Colon (tissue), 2 donors: ENCODE results near the gene TNS4.
"Not testable (repeated sequence)": the region's sequence is repeated elsewhere in the genome, so short reads cannot be mapped to it uniquely, and the experiment has no call there.

Source experiments
- FAIRE-seq: peaks from 2 replicates; lab custom pipeline; 2012; peaks lifted over from hg19 to GRCh38; lab: Jason Lieb, UNC
- donor health status: control.
- donor health status: control.

Gene TNS4, protein sequence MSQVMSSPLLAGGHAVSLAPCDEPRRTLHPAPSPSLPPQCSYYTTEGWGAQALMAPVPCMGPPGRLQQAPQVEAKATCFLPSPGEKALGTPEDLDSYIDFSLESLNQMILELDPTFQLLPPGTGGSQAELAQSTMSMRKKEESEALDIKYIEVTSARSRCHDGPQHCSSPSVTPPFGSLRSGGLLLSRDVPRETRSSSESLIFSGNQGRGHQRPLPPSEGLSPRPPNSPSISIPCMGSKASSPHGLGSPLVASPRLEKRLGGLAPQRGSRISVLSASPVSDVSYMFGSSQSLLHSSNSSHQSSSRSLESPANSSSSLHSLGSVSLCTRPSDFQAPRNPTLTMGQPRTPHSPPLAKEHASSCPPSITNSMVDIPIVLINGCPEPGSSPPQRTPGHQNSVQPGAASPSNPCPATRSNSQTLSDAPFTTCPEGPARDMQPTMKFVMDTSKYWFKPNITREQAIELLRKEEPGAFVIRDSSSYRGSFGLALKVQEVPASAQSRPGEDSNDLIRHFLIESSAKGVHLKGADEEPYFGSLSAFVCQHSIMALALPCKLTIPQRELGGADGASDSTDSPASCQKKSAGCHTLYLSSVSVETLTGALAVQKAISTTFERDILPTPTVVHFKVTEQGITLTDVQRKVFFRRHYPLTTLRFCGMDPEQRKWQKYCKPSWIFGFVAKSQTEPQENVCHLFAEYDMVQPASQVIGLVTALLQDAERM

DNA sequence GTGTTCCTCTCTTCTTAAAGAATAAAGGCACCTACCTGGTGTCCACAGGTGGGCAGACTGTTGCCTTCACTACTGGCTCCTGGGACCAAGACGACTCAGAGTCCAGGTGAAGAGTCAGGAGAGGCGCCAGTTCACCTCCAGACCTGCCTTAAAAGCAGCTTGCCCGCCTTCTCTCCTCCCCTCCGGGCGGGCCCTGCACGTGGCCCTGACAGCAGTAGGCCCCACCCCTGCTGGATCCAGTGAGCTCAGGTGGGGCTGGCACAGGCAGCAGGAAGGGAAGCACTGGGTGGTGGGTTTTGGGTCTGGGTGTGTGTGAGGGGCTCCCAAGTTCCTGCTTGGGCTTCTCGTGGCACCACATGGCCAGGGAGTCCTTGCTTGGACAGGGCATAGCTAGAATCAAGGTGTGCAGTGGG, at the start of gene TNS4:
Gene TNS4 (minus strand): TSS at position 125 of the 413 bp plus-strand sequence. CDS start 5,198 bp downstream, outside the sequence.
- no peak for FAIRE-seq

DNA sequence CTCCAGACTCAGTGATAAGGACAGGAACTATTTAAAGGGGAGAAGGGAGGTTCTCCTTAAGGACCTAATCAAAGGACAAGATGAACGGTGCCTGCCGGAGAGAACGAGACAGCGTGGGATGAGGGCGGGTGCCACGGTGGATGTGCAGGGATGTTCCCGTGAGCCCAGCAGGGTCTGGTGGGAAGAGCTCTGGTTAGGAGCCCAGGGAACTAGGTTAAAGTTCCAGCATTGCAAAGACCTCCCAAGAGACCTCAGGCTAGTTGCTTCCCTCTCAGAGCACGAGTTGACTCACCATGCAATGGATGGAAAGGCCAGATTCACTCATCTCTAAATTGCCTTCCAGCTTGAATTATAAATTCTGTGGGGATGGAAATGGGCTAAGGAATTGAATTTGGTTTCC, 49.2 kb upstream of the TNS4 start:
- no peak for FAIRE-seq

DNA sequence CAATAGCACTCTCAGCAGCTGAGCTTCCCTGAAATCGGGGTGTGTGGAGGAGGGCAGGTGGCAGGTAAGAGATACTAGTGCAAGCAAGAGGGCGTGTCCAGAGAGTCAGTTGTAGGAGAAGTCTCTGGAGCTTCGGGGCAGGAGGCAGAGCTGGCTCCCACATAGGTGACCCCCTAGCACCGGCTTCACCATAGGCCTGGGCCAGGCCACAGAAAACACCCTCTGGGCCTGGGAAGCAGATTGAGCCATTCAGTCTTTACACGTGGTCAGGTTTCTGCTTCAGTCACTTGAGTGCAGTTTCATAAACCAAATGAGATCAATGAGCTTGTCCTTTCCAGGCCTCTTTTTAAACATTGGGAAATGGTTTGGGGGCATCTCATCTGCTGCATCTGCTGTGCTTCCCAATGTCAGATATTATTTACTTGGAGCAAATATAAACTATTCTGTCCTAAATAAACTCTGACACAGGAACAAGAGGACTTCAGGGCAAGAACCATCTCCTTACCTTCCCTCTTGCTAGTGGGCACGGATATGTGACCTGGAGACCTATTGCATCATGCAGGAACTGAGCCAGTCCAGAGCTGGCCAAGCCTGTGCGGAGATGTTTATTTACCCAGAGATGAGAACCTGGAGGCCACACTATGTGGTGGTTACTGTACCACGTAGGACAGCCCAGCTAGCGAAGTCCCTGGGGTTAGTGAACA, 47.7 kb upstream of the TNS4 start:
- FAIRE-seq, result no peak

DNA sequence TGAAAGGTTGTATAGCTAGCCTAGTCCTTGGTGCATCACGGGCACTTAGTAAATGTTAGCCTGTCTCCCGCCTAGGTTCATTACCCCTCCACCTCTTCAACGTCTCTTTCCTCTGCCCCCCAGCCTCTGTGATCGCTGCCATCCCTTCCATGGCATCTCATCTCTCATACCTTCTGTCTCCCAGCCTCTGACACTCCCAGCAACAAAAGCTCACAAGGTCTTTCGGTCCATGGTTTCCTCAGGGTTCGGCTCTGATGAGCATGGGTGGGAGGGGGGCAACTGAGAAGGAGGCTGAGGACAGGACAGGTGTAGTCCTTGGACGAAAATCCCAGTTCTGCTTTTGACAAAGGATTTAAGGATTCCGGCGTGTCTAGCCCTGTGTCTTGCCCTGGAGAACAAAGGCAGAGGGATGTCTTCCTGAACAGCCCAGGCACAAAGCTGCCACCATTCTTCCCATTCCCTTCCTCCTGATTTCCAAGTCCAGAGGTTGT, 47.1 kb upstream of the TNS4 start:
- FAIRE-seq, result no peak

DNA sequence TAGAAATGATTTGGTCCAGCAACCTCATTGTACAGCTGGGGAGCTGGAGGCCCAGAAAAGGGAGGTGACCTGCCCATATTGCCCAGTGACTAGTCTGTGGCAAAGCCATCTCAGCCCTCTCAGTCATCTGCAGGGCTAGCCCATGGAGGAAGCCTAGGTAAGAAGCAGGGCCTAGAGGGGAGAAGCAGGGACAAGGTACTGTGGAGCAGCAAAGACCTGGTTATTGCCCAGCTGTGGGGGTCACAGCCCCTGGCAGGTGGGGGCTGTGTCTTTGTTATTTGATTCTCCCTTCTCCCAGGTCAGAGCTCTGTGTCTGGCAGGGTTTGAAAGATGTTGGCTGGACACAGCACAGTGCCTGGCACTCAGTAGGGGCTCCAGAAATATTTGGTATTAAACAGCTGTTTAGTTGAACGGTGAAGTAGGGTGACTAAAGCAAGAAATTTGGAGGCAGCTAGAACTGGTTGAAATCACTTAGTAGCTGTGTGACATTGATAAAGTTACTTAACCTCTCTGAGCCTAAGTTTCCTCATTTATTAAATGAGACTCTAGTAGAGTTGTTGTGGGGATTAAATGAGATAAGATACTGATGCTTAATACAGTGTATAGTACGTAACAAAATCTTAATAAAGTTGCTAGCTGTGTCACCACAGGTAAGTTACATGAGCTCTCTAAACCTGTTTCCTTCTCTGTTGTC, 46.5 kb upstream of the TNS4 start:
- no peak for FAIRE-seq

DNA sequence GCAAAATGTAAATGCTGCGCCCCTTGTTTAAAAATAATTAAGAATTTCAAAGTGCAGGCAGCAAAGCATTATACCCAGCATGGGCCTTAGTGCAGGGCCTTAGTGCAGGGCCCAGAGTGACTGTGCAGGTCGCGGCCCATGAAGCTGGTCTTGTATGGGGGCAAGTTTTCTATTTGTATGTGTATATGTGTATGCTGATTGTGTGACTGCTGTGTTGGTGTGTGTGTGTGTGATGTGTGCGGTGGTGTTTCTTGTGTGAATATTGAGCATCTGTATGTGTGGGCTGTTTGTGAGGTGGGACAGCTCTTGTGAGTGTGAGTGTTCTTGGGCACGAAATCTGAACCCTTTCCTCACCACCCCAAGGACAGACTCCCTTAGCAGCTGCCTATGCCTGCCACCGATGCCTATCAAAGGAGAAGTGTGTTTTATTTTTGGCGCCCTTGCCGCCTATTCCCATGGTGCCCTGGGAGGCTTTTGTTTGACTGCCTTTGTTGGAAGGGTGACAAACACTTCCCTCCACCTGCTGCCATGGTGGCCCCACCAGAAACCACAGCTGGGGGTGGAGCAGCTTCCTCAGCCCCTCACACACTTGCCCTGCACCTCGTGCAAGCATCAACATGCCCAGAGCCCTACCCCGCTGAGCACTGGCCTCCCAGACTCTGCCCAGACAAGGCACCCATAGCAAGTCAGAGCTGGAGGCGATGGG, 45.8 kb upstream of the TNS4 start:
- no peak for FAIRE-seq

DNA sequence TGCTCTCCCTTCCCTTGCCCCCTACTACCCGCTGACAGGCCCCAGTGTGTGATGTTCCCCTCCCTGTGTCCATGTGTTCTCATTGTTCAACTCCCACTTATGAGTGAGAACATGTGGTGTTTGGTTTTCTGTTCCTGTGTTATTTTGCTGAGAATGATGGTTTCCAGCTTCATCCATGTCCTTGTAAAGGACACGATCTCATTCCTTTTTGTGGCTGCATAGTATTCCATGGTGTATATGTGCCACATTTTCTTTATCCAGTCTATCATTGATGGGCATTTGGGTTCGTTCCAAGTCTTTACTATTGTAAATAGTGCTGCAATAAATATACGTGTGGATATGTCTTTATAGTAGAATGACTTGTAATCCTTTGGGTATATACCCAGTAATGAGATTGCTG, 45.1 kb upstream of the TNS4 start:
- not testable (repeated sequence) for FAIRE-seq

DNA sequence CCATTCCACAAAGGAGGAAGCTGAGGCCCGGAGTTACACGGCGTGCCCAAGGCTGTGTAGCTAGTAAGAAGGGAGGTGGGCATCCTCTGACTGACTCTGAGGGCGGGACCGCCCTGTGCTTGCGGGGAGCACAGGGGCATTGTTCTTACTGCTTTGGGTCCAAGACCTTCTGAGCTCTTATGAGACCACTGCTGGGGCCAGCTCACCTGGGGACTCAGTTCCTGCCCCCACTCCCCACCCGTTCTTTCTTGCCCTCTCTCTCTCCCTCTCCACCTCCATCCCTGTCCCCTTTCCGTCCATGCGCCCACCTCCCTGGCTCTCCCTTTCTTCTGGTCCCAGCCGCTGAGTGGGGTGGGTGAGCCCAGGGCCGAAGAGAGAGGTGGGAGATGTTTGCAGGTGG, 44.2 kb upstream of the TNS4 start:
- no peak for FAIRE-seq

DNA sequence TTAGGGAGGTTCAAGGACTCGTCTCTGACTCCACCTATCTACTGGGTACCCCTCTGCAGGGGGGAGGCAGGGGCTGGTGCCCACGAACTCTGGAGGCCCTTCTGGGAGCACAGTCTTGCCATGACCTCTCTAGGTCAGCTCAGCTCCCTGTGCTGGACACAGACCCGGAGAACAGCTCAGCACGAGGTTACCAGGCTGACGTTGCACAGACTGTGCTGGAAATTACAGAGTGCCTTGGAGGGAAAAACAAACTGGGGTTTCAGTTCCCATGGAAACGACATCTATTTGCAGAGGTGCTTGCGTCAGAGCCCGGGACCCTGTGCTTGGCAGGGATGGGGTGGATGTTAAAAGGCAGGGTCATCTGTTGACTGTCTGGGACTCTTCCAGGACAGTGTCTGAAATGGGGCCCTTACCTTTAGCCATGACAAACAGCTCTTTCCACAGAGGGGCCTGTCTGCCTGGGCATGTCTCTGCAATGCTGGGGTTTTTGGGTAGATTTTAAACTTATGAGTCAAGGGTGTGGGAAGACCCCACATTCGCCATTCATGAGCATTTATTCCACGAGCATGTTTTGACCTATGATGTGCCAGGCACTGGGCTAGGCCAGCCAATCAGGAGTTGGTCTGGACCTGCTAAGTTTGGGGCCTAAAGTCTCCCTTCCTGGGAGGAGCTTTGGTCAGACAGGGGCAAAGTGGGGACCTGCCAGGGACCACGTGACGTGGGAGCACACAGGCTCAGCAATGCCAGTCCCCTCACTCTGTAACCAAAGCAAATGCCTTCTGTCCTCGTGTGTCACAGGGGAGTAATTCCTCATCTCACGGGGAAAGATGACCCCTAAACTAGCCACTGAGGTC, 41.4 kb upstream of the TNS4 start:
- FAIRE-seq, result no peak

DNA sequence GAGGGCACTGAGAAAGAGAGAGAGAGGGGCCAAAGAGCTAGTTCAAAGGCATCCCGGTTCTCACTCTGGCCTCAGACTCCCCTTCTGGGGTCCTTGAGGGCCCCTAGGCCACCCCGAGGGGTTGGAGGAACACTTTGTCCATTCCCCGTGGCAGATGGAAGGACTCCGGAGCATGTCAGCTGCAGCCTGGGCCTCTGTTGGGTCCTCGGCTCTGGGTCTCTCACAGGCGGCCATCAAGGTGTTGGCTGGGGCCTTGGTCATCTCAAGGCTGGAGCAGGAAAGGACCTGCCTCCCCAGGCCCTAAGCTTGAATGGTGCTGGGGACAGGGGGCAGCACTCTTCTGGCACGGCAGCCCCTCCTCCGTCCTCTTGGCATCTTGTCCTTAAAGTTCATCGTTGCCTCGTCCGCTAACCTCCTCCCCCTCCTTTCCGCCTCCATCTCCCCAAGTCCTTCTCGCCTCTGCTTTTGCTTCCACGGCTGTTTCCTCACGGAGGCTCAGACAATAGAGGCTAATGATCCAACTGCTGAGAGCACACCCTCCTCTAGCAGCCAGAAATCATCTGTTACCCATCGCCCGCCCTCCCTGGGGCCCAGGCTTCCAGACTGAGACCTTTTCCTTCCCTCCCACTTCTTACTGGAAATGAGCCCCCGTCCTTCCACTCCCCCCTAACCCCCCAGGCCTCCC, 40.6 kb upstream of the TNS4 start:
- no peak for FAIRE-seq

DNA sequence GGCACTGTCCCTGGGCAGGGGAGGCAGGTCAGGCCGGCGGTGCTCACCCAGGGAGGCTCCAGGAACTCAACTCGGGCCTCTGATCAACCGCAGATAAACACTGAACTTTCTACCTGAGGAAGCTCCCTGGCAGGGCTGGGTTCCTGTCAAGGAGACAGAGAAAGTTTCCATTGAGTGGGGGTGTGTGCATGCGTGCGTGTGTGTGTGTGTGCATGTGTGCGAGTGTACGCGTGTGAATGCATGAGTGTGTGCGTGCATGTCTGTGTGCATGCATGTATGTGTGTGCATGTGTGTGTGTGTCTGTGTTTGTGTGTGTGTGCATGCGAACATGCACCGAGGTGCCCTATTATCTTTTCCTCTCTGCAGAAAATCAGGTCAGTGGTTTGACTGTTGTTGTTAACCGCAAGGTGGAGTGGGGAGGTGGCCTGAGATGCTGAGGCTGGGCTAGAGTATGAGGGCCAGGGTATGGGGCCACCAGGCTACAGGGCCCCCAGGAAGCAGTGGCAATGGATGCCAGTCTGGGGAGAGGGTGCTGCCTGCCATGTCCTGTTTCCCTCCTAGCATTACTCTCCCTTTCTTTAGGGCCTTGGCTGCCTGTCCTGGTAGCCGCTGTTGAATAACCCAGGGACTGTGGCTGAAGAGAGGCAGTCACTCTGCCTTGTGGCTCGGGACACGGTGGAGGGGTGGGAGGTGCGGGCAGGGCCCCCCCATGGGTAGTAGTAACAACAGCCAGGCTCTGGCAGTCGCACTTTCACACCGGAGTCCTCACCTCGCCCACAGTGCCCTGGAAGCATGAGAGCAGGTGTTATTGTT, 39.8 kb upstream of the TNS4 start:
- no peak for FAIRE-seq

DNA sequence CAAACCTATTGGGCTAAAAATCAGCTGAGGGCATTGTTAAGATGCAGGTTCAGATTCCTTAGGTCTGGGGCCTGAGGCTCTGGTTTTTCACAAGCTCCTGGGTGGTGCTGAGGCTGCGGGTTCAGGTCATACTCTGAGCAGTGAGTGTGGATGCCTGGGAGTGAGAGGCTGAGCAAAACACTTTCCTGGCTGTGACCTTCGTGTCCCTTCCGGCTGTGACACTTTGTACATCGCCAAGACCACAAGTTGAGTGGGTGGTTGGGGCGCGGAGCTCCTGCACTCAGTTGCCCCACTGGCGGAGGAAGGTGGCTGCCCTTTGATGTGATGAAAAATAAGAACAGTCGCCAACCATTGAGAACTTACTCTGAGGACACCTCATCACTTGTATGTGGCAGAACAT, 39.0 kb upstream of the TNS4 start:
- no peak for FAIRE-seq

DNA sequence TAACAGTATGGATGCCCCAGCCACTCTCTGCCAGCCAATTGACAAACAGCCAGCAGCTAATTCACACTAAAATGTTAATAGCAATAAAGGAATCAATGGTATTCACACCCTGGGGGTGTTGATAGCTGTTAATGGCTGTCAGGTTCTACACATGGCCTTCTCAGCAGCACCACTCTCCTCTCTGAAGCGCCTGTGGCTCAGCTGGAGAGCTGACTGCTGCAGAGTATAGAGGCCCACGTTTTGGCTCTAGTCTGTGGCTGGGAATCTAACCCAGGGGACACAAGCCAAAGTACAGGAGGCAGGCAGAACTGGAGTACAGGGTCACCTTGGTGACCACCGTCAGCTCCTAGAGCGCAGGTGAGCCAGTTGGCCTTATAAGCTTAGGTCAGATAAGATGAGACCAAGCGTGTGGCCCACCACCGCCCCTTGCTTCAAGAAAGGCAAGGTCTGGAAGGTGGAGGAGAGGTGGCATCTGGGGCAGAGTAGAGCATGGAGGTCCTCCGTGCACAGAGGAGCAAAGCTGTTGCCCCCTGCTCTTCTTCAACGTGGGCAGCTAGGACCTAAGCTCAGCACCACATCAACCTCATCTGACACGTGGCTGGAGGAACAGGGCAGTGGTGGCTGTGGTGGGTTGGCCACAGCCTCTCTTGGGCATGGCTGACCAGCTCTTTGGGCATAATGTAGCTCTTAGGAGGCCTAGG, 38.4 kb upstream of the TNS4 start:
- FAIRE-seq, result no peak

DNA sequence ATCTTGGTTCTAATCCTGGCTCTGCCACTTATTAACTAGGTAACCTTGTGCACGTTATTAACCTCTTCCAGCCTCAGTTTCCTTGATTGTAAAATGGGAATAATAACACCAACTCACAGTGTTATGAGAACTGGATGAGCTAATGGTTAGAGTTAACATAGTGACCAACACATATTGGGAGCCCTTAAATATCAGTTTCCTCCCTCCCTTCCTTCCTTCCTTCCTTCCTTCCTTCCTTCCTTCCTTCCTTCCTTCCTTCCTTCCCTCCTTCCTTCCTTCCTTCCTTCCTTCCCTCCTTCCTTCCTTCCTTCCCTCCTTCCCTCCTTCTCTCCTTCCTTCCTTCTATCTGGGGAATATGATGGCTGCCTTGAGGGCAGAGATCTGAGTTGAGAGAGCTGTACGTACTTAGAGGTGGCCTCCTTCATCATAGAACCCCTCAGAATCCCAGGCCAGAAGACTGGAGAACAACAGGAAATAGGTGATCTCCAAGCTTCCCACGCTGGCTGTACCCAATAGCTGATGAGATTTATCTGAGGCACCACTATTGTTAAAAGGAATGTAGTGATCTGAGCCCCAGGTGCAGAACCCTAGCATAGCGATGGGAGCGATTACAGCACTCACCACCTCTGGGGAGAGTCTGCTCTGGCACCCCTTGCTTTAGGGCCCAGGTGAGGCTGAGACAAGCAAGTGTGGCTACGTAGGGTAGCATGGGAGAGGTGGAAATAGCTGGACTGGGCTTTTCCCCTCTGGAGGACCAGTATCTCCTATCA, 37.7 kb upstream of the TNS4 start:
- FAIRE-seq, result no peak

DNA sequence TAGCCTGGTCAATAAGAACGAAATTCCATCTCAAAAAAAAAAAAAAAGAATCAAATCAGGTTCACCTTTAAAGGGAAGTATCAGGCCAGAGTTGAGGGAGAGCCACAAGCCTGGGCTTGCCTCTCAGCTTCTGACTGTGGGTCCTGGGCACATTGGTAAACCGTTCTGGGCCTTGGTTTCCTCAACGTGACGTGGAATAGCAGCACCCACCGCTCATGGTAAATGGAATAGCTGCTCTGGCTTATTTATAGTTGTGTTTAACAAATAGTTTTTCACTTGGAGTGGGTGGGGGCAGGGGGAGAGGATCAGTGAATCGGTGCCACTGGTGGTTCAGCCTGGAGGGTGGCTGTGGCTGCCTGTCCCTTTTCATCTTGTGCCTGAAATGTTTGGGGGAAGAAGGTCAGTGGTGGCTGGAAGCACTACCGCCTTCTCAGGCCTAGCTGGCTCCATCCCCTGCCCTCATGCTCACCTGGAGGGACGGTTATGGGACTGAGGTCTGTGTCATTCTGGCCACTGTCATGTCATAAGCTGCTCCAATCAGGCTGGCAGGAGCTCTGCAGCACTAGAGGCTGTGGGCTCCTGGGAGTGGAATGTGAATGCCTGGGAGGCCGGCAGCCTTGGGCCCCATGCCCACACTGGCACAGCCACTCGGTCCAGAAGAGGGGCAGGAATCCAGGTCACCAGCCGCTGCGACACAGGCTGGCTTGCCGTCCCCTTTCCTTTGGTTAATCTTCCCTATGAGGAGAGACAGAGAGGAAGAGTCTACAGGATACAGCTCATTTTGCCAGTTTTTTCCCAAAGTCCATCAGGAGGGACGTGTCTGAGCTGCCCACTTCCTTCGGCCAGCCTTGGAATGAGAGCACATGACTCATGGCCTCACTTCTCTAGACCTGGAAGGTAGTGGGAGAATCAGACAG, 36.9 kb upstream of the TNS4 start:
- FAIRE-seq, result no peak
